Adipose tissue (tissue), 3 donors: ENCODE measurements around the gene POLR3F. TPM values are rescaled to one million over a fixed set of nuclear protein-coding genes. Genes with fewer than 3 reads are reported as not detected.
A peak's percentile ranks its signal among the peaks of the same experiment; 100 is the strongest.
"Not testable (repeated sequence)": the region's sequence is repeated elsewhere in the genome, so short reads cannot be mapped to it uniquely, and the experiment has no call there.

Source experiments
- H3K27ac ChIP-seq: one replicate; pipeline ENCODE4 v1.5.1; 2013; ENCODE audit warnings: low read depth, low read length
- WGBS, 3 donors: extraction: QIAGEN DNeasy Blood & Tissue Kit; methylation state at CpG; one replicate each; pipeline ENCODE4 v1.1.7; 2013; 5-methylcytosine and 5-hydroxymethylcytosine counted together
- polyA plus RNA-seq, 3 donors: library from polyadenylated mRNA; stranded (reverse); fragments of 200-250 nt; gene quantifications; one replicate each; pipeline ENCODE4 v1.2.3, GENCODE V29; 2013
- donor health status: healthy with polysubstance abuse.
- donor health status: Bipolar disorder and iron deficiency.
- donor health status: healthy.

Gene POLR3F
- polyA plus RNA-seq, 3 donors, result 3.8 to 9.1 (median 7.4) TPM

DNA sequence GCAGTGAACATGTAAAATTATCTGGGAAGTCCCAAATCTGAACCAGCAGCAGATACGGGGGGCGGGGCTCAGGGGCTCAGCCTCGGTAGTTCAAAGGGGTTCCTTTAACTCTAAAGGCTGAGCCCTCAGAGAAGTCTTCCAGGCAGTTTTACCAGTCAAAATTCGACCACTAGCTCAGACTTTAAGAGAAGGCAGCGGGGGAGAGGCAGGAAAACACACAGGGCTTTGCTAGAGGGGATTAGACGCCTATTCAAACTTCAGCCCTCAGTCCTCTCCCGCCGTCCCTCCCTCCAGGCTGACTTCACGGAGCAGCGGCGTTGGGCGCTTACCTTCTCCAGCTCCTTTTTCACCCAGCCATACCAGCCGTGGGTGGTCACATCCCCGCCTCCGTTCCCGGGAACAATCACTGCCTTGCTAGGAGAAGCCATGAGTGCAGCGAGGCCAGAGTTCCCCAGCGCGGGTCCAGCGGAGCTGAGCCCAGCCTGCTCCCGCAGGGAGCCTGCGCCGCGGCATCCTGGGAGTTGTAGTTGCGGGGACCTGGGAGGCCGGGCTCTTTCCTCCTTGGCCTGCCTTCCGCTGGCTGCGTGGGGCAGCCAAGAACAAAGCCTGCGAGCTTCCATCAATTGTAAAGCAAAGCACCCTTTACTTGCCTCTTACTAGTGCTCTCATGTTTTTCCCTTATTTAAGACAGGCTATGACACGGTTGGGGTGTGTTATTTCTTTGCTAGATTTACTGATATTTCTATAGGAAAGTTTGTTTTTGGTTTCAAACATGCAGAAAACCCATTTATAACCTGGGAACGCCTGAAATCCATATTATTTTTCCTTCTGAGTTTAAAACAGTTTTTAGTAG lies 29.8 kb downstream of the POLR3F start, which contains the start of gene RBBP9:
Gene RBBP9 (minus strand): TSS at position 486 of the 853 bp plus-strand sequence. CDS start 58 bp downstream, at position 428.
- WGBS, 3 donors, result 1 to 4% (median 3%) methylated on average over 31 of the region's 31 CpGs

GRCh38 chr20:18497603-18498002 lies 30.4 kb downstream of the POLR3F start:
- WGBS, 3 donors, result 94 to 96% (median 95%) methylated on average over 3 of the region's 3 CpGs
- no peak overlapping the region for H3K27ac ChIP-seq

More for the DNA sequence above, 29.8 kb downstream of the POLR3F start, which contains the start of gene RBBP9:
- H3K27ac ChIP-seq, result no peak within 1 kb of the TSS

DNA sequence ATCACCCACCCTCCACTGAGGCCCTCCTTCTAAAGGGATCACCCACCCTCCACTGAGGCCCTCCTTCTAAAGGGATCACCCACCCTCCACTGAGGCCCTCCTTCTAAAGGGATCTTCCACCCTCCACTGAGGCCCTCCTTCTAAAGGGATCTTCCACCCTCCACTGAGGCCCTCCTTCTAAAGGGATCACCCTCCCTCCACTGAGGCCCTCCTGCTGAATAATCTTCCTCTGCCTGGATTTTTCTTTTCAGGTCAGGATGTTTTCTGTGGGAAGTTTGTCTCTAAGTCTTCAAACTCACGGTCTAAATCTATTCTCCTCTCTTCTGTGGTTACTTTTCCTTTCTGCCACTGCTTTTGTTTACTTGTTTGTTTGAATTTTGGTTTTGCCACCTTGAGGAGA lies 34.5 kb downstream of the POLR3F start:
- 61 to 80% (median 78%) methylated on average over 1 of the region's 1 CpG for WGBS, 3 donors
- H3K27ac ChIP-seq, result not testable (repeated sequence)

DNA sequence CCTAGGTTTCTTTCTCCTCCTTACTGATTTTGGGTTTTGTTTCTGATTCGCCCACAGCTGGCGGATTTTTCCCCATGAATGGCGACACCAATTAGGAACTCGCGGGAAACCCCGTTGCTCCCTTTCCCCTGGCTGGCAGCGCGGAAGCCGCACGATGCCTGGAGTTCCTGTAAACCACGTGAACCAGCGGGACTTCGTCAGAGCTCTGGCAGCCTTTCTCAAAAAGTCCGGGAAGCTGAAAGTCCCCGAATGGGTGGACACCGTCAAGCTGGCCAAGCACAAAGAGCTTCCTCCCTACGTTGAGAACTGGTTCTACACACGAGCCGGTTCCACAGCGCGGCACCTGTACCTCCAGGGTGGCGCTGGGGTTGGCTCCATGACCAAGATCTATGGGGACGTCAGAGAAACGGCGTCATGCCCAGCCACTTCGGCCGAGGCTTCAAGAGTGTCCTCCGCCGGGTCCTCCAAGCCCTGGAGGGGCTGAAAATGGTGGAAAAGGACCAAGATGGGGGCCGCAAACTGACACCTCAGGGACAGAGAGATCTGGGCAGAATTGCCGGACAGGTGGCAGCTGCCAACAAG lies 37.4 kb downstream of the POLR3F start:
- no peak overlapping the region for H3K27ac ChIP-seq
- WGBS, 3 donors, result 64 to 67% (median 67%) methylated on average over 31 of the region's 31 CpGs

DNA sequence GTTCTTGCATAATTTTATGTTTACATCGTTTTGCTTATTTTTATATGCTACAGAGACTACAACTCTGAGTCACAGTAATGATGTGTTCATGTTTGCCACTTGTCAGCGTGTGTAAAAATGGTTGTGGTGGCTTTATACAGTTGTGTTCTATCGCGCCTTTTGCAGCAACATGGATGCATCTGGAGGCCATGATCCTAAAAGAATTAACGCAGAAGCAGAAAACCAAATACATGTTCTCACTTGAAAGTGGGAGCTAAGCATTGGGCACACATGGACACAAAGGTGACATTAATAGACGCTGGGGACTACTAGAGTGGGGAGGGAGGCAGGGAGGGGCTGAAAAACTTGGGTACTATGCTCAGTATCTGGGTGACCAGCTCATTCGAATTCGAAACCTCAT lies 39.6 kb downstream of the POLR3F start:
- WGBS, 3 donors, result 50 to 72% (median 69%) methylated on average over 8 of the region's 8 CpGs
- H3K27ac ChIP-seq, result peak overlapping the region; percentile 96

DNA sequence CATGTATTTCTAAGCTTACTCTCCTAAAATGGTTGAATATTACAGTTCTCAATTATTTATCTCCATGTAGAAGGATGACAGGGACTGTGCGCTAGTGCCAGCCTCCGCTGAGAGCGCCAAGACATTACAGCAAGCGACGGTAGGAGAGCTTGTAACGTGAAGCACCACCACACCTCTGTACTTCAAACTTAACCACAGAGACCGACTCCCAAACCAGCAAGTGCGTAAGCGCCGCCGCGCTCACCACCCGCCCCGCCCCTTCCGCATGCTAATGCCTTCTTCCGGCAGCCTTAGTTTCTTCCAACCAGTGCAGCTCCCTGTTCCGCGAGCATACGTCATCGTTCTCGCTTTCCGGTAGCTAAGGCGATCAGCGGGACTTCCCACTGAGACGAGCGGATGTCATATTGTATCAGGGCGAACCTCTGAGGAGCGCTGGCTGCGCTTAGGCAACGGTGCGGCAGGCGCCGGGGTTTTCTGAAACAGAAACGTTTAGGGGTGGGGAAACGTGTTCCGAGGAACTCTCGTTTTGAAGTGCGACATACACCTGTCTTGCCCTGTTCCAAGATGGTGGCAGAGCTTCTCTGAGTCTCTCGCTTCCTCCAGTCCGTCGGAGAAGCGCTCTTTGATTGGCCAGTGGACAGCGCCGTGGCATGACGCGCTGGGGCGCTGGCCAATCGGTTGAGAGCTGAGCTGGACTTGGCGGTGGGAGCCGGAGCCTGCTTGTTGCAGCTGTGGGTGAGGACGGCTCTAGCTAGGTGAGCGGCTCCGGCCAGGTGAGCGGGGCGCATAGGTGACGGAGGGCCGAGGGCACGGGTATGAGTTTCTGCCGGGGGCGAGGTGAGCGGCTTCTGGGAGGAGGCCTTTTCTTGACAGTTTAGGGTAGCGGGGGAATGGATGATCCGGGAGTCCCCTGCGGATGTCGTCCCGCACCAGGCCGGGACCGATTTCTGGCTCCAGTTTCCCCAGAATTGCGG lies 40.3 kb downstream of the POLR3F start, which contains the start of gene SEC23B:
Gene SEC23B (plus strand): TSS at position 723 of the 974 bp plus-strand sequence. CDS start 2,896 bp downstream, outside the sequence.
- peak within 1 kb of the TSS; percentile 96 for H3K27ac ChIP-seq
- 0% methylated on average over 69 of the region's 69 CpGs for WGBS, 3 donors

GRCh38 chr20:18511571-18511970 lies 44.4 kb downstream of the POLR3F start:
- H3K27ac ChIP-seq, result no peak overlapping the region
- WGBS, 3 donors, result 60 to 91% (median 71%) methylated on average over 1 of the region's 1 CpG

DNA sequence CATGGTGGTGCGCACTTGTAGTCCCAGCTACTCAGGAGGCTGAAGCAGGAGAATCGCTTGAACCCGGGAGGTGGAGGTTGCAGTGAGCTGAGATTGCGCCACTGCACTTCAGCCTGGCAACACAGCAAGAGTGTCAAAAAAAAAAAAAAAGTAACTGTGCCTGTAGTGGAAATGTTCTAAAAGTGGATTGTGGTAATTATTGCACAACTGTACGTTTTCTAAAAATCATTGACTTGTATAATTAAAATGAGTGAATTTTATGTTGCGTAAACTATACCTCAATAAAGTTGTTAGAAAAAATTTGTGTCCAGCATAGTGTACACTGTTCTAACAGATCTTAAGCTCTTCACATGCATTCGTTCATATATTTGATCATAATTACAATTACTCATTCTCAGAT lies 46.0 kb downstream of the POLR3F start:
- 68 to 90% (median 75%) methylated on average over 7 of the region's 7 CpGs for WGBS, 3 donors
- no peak overlapping the region for H3K27ac ChIP-seq

GRCh38 chr20:18514127-18514526 lies 46.9 kb downstream of the POLR3F start:
- no peak overlapping the region for H3K27ac ChIP-seq
- whole genome bisulfite sequencing, 3 donors, result 86 to 95% (median 88%) methylated on average over 5 of the region's 5 CpGs

GRCh38 chr20:18515973-18516372 lies 48.8 kb downstream of the POLR3F start:
- no peak overlapping the region for H3K27ac ChIP-seq

- WGBS, 3 donors, result 87 to 97% (median 97%) methylated on average over 9 of the region's 9 CpGs
Observed at GRCh38 chr20:18522066-18522465, 54.9 kb downstream of the POLR3F start.

DNA sequence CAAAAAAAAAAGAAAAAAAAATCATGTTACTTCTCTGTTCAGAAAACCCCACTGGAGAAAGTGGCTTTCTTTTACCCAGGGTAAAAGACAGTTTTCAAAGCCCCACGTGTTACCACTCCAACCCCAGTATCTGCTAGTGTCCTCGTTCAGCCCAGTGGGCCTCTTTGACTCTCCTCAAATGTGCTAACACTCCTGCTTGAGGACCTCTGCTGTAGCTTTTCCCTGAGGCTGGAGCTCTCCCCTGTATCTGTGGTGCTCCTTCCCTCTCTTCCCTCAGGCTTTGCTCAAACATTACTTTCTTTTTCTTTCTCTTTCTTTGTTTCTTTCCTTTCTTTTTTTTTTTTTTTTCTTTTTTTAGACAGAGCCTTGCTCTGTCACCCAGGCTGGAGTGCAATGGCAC lies 55.9 kb downstream of the POLR3F start:
- no peak overlapping the region for H3K27ac ChIP-seq
- WGBS, 3 donors, result 89 to 93% (median 90%) methylated on average over 2 of the region's 2 CpGs

More at GRCh38 chr20:18522066-18522465, 54.9 kb downstream of the POLR3F start:
- H3K27ac ChIP-seq, result not testable (repeated sequence)

DNA sequence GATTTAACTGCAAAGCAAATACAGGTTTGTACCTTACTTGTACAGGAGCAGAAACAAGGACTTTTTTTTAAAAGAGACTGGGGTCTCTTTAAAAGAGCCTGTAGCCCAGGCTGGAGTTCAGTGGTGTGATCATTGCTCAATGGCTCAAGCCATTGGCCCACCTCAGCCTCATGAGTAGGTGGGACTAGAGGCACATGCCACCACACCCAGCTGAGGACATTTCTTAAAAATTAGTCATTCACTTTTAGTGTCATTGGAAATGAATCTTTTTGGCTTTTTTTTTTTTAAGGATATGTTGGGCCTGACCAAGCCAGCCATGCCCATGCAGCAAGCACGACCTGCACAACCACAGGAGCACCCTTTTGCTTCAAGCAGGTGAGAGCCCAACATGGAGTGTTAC lies 57.5 kb downstream of the POLR3F start:
- no peak overlapping the region for H3K27ac ChIP-seq
- 79 to 100% (median 93%) methylated on average over 1 of the region's 1 CpG for WGBS, 3 donors

DNA sequence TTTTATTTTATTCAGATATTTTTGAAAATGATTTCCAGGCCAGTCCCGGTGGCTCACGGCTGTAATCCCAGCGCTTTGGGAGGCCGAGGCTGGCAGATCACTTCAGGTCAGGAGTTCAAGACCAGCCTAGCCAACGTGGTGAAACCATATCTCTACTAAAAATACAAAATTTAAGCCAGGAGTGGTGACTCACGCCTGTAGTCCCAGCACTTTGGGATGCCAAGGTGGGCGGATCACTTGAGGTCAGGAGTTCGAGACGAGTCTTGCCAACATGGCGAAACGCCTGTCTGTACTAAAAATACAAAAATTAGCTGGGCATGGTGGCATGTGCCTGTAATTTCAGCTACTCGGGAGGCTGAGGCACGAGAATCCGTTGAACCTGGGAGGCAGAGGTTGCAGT lies 59.6 kb downstream of the POLR3F start:
- WGBS, 3 donors, result 82 to 86% (median 82%) methylated on average over 14 of the region's 14 CpGs
- not testable (repeated sequence) for H3K27ac ChIP-seq

DNA sequence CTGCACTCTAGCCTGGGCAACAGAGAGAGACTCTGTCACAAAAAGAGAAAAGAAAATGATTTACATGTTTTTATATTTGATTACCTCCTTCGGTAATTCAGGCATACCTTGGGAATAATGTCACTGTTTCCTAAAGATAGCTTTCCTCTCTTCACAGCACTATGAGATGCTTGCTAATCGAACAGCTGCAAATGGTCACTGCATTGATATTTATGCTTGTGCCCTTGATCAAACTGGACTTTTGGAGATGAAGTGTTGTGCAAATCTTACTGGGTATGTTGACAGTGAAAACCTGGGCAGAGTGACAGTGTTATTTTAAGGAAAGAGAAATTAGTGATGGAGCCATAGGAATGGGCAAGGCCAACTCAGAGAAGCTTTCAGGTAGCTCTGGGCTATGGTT lies 60.1 kb downstream of the POLR3F start:
- no peak overlapping the region for H3K27ac ChIP-seq
- WGBS, 3 donors, result 92 to 96% (median 94%) methylated on average over 2 of the region's 2 CpGs

DNA sequence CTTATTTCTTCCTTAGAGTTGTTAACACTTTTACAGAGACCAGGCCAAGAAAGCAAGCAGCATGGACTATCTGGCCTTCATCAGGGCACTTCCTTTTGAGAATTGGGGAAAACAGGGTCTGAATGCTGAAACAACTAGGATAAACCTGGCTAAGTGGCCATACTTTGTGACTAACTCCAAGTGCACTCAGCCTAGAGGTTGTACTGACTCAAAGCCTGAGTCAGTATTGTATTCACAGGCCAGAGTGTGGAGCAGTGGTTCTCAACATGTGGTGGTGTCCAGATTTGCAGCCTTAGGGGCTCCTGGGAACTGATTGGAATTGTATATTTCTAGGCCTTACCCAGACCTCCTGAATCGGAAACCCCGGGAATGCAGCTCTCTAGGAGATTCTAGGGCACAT lies 60.6 kb downstream of the POLR3F start:
- WGBS, 3 donors, result 96 to 99% (median 97%) methylated on average over 2 of the region's 2 CpGs
- H3K27ac ChIP-seq, result no peak overlapping the region

DNA sequence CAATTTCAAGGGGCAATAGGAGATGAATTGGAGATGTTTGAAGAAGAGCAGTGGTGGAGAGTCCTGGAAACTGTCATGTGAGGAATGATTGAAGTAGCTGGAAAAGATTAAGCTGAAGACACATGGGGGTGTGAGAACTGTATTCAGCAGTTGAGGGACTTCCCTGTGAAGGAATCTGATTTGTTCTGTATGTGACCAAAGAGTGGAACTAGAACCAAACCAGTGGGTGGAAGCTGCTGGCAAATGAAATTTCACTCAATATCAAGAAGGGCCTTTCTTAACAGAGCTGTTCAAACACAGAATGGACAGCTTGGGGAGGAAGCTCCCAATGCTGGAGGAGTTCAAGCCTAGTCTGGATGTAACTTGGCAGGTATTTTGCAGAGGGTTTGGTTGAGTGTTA lies 61.9 kb downstream of the POLR3F start:
- no peak overlapping the region for H3K27ac ChIP-seq

DNA sequence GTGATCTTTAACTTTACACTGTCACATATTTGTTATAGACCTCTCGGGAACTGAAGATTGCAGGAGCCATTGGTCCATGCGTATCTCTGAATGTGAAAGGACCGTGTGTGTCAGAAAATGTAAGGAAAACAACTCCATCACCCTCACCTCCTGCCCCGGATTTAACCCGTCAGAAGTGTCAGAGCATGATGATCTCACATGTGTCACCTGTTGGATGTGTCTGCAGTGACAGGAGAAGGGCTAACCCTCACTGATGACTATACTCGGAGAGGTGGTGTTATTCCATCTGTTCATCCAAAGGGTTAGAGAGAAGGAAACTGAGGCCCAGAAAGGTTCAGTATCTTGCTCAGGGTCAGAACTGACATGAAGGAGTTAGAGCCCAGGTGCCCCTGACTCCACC lies 65.4 kb downstream of the POLR3F start:
- no peak overlapping the region for H3K27ac ChIP-seq
- 84 to 96% (median 86%) methylated on average over 6 of the region's 6 CpGs for WGBS, 3 donors

- 28 to 77% (median 73%) methylated on average over 1 of the region's 1 CpG for WGBS, 3 donors
- H3K27ac ChIP-seq, result no peak overlapping the region
Observed at GRCh38 chr20:18533491-18533890, 66.3 kb downstream of the POLR3F start.
